HG03469 (cell line): Measurements from ENCODE around the gene NRSN1.

ENCODE experiments used
- ATAC-seq: cut with Tn5 transposase; IDR thresholded peaks from one replicate; pipeline ENCODE4 v1.9.1; 2021; ENCODE audit warnings: mild to moderate bottlenecking, moderate library complexity, moderate number of reproducible peaks; ENCODE audit not compliant: unreplicated experiment

NRSN1 gene

GRCh38 chr6:24125980-24126379 is at the start of gene NRSN1:
NRSN1 (plus strand) TSS chr6:24126215; CDS start chr6:24134328, 8,113 bp downstream.
- no peak for ATAC-seq

GRCh38 chr6:24078200-24078599 is 47.8 kb upstream of the NRSN1 start:
- no peak for ATAC-seq

DNA sequence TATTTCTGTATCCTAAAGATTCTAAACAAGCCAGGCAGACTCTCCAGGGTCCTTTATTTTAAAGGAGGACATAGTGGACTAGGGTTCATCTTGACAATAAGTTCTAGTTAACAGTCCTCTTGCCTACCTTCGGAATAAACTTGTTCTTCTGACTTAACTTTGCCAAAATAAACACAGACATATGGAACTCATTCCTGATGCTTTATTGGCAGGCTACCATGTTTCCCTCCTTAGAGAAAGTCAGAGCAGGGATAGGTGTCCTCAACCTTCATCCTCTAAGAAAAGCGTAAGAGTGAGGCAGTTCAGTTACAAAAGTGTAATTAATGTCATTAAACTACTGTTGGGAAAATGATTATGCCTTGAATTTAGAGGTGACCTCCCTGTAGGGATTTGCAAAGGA is 46.9 kb upstream of the NRSN1 start:
- no peak for ATAC-seq

DNA sequence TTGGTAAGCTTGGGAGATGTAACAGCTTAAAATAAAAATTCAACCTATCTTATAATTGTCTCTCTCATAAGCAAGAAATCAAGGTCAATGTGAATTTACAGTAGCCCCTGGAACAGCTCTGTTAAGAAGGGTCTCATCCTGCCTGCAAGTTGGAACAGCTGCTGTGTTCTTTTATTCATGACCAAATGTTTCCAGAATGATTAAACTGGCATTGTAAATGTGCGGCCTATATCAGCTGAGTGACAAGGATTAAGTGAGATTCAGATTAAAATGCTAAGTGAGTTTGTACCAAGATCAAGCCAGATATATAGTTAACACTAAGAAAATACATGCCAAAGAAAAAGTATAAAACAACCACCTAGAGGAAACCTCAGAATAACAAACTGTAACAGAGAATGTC is 45.3 kb upstream of the NRSN1 start:
- no peak for ATAC-seq

DNA sequence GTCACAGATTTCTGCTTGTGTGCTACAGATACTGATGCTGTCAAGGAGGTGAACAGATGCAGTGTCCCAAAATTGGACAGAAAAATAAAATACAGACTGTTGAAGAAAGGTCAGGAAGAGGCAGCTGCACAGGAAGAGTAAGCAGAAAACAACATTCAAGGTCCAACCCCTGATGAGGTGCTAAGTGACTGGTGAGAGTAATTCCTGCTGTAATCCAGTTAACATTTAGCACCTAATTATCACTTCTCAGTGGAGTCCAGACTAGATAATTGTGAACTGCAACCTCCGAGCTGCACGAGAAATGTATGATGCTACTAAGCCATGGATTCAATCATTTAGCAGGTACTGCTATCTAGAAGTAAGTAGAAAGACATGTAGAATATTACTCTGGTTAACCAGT is 36.3 kb upstream of the NRSN1 start:
- no peak for ATAC-seq

DNA sequence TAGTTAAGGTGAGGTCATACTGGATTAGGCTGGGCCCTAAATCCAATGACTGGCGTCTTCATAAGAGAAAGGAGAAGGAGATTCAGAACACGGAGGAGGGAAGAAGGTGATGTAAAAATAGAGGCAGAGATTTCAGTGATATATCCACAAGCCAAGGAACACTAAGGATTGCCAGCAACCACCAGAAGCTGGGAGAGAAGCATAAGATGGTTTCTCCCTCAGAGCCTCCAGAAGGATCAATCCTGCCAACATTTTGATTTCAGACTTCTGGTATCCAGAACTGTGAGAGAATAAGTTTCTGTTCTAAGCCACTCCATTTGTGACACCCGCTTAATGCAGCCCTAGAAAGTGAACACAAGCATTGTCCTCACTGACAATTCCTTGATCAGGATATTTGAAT is 33.6 kb upstream of the NRSN1 start:
- no peak for ATAC-seq

- ATAC-seq, result no peak
These were observed 32.6 kb upstream of the NRSN1 start for GRCh38 chr6:24093381-24093780.

DNA sequence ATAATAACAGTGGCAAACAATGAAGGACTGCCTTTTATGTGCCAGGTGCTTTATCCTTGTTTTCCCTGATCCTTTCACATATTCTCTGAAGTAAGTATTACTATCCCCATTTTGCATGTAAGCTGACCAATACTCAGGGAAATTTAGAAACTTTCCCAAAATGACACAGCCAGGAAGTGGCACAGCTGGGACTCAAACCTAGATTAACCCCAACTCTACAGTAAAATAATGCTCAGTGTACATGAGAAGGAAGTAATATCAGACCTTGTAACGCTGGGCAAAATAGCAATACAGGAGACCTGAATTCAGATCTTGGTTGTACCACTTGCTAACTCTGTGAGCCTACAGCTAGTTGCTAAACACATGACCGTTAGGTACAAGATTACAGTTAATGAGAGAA is 26.8 kb upstream of the NRSN1 start:
- no peak for ATAC-seq

DNA sequence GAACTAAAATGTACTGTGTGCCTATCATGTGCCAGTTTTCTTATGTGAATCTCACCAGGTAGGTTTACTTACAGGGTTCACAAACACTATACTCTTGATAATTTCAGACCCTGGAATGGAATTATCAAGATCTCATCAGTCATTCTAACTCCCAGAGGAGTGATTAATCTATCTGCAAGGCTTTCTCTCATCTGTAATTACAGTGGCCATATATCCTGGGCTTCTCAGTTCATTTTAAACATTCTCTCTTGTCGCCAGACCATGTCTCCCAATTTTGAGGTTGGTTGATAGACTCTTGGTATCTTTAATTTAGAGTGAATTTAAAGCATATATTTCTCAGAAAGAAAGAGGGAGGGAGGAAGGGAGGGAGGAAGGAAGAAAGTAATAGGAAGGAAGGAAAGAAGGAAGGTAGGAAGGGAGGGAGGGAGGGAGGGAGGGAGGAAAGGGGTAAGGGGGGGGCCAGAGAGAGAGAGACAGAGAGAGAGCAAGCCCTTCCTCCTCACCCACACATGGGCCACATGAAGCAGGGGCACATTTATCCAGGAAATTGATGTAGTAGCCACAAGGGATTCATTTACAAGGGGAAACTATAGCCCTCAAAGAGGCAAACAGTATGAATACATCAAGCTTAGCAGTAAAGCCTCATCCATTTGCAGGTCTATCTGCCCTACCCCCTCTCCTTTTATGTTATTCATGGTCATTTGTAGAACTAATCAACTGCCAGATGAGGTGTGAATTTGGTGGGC is 25.8 kb upstream of the NRSN1 start:
- ATAC-seq, result no peak

DNA sequence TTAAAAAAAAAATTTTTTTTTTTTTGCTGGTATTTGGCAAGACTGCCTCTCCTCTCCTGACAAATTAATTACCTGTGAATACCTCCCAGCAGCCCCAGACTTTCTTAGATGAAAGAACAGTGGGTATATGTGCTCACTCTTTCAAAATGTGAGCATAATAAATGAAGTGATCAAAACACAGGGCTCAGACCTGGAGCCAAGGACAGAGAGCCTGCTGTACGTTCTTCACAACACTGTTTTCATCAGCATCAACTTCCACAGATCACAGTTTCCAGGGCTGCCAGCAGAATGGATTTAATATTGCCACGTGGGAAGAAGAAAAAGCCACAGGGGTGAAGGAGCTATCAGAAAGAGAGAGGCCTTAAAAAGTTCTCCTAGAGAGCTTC is 25.3 kb upstream of the NRSN1 start:
- ATAC-seq, result no peak

GRCh38 chr6:24105191-24105590 is 20.8 kb upstream of the NRSN1 start:
- ATAC-seq, result no peak

DNA sequence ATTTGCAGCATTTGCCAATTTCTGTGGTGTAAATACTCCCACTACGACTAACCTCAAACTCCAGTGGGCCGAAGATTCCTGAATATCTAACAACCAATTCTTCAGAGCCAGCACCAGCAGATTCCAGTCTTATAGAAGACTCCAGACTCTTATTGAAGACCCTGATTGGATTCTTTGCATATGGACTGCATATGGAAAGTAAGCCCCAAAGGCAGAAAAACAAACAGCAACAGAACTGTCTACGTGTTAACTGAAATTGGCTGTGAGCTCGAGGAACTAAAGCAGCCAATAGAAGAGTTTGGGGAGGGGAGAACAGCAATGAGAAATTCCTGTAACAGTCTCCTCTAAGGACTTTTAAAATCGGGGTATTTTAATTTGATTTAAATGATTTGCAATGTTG is 19.7 kb upstream of the NRSN1 start:
- ATAC-seq, result no peak

GRCh38 chr6:24107294-24107693 is 18.7 kb upstream of the NRSN1 start:
- no peak for ATAC-seq

DNA sequence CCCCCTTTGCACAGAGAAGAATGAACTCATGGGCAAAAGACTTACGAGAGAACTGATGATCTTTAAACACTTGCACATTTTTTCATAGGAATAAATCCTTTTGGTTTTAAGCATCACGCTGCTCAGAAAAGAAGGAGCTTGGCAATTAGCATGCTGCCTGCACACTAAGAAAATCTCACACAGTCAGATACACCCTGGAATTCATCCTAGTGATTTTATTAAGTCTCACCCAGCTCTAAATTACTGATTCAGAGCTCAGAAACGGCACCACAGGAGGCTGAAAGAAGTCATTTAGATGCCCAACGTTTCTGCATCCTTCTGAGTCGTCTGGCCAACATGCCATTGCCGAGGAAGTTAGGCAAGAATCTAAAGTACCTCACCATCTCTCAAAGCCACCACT is 18.0 kb upstream of the NRSN1 start:
- ATAC-seq, result no peak

DNA sequence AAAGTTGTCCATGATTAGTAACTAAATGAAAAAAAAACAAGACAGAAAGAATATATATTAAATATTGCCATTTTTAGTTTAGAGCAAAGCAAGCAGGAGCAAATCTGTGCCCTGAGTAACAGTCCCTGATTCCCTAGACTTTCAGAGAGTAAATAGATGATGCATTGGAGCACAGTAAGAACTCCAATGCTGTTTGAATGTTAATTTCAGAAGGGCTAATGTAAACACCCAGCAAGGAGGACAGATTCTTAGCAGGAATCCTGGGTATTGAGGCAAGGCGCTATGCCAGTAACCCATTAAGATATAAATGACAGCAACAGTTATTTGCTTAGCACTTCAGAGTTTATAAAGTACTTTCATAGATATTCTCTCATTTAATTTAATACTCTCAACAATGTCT is 15.6 kb upstream of the NRSN1 start:
- no peak for ATAC-seq

GRCh38 chr6:24113891-24114290 is 12.1 kb upstream of the NRSN1 start:
- ATAC-seq, result no peak

GRCh38 chr6:24117021-24117420 is 9.0 kb upstream of the NRSN1 start:
- ATAC-seq, result no peak

DNA sequence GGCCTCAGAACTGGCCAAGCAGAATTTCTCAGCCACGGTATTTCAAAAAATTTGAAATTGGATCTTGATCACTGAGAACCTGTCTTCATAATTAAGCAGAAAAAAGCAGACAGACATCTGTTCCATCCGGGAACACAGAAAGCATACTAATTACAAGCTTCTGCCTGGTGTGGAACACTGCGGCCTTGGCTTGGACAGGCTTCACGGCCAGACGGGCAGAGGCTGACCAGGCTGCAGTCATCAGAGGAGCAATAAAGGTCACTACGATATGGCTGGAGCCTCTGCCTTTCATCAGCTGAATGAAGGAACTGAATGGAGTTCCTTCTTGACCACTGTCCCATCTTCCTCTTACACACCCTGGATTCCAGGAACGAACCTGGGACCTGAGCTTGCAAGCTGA is 3.9 kb upstream of the NRSN1 start:
- no peak for ATAC-seq

GRCh38 chr6:24126586-24127192 is 674 bp downstream of the NRSN1 start:
- ATAC-seq, result no peak

- ATAC-seq, result no peak
These were observed 1.3 kb downstream of the NRSN1 start for GRCh38 chr6:24127316-24127715.

- ATAC-seq, result no peak
These were observed 5.7 kb downstream of the NRSN1 start for GRCh38 chr6:24131751-24132150.

DNA sequence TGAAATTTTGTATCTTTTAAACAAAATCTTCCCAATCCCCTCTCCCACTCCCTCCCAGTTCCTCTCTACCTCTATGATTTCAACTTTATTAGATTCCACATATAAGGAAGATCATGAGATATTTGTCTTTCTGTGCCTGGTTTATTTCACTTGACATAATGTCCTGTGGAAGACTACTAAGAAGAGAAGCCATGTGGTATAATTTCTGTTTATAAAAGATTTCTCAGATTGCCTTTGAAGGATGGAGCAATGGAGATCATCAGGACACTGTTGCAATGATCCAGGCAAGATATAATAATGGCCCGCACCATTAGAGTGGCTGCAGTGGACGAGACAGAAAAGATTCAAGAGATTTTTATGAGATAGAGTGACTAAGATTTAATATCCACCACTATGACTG is 13.1 kb downstream of the NRSN1 start:
- ATAC-seq, result no peak

DNA sequence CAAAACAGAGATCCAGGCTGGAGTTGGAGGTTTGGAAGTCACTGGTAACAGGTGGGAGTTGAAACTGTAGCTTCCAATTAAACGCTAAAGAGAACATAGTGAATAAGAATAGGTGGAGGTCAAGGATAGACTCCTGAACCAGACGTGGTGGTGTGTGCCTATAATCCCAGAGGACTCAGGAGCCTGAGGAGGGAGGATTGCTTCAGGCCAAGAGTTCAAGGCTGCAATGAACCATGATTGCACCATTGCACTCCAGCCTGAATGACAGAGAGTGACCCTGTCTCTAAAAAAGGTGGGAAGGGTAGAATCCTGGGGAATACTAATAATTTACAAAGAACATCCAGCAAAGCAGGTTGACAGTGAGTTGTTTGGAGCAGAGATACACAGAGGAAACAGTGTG is 13.6 kb downstream of the NRSN1 start:
- no peak for ATAC-seq
